ENCODE measurements around the gene CCZ1. TPM values are rescaled to one million over a fixed set of nuclear protein-coding genes. Genes with fewer than 3 reads are reported as not detected.
"Not testable (repeated sequence)": the region's sequence is repeated elsewhere in the genome, so short reads cannot be mapped to it uniquely, and the experiment has no call there.

Gene CCZ1
- total RNA-seq, 2 experiments from 2014 or later: 90.2 to 132 TPM

DNA sequence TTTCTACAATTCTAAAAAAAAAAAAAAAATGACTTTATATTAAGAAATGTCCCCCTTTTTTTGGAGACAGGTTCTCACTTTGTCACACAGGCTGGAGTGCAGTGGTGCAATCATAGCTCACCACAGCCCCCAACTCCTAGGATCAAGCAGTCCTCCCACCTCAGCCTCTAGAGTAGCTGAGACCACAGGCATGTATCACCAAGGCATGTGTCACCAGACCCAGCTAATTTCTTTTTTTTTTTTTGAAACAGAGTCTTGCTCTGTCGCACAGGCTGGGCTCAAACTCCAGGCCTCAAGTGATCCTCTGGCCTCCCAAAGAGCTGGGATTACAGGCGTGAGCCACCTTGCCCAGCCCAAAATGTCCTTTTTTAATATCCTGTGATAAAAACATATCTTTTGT lies 25.6 kb downstream of the CCZ1 start:
- H3K4me3 Mint-ChIP-seq; H3K9me3 Mint-ChIP-seq (ENCODE audit: low read depth); ATAC-seq; CTCF ChIA-PET; H3K36me3 Mint-ChIP-seq (ENCODE audit: low read depth); H3K27me3 Mint-ChIP-seq; POLR2A ChIA-PET; intact Hi-C loops (cut with DNase I, micrococcal nuclease); H3K27ac Mint-ChIP-seq; DNase-seq; H3K4me1 Mint-ChIP-seq: not testable (repeated sequence)

DNA sequence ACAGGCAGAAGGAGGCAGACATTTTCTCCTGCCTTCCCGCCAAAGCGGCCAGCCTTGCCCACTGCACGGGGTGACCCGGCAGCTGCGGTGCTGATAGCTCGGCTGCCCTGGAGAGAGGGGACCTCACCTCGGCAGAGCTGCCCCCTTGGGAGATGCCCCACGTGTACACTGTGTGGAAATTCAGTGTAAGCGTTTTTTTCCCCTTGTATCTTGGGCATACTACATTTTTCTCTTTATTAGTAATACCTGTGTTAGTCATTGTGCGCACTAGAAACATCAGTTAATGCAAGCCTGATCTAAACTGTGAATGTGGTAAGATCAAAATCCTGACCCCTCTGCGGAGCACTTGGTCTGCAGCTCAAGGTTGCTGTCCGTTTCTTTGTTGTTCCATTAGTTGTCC lies 26.1 kb downstream of the CCZ1 start:
- H3K4me1 Mint-ChIP-seq; DNase-seq; H3K9me3 Mint-ChIP-seq (ENCODE audit: low read depth); POLR2A ChIA-PET; CTCF ChIA-PET; H3K27me3 Mint-ChIP-seq; H3K36me3 Mint-ChIP-seq (ENCODE audit: low read depth); H3K4me3 Mint-ChIP-seq; intact Hi-C loops (cut with DNase I, micrococcal nuclease); H3K27ac Mint-ChIP-seq: not testable (repeated sequence)
- ATAC-seq: peak; percentile 36

DNA sequence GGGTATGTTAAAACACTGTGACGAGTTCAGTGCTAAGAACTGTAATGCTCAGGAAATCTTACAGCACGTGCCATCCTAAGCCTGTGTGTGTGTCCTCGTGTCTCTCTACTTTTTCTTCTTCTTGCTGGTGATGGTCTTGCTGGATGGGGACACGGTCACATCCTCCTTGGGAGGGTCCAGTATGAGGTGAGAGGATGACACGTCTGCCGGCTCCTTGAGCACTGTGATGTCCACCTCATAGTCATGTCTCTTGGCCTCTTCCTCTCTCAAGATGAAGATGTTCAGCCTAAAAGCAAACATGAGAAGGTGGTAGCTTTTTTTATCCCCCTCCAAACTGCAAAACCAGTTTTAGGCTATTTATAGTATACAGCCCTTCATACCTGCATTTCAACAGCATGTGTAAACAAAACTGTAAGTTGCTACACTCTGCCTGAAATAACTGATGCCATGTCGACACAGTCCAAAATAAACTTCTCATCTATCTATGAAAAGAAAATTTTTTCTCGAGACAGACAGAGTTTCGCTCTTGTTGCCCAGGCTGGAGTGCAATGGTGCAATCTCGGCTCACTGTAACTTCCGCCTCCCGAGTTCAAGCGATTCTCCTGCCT lies 27.8 kb downstream of the CCZ1 start:
- H3K4me1 Mint-ChIP-seq; POLR2A ChIA-PET; intact Hi-C loops (cut with DNase I, micrococcal nuclease); H3K4me3 Mint-ChIP-seq; DNase-seq; H3K27me3 Mint-ChIP-seq; H3K27ac Mint-ChIP-seq; H3K9me3 Mint-ChIP-seq (ENCODE audit: low read depth); CTCF ChIA-PET; ATAC-seq; H3K36me3 Mint-ChIP-seq (ENCODE audit: low read depth): not testable (repeated sequence)

DNA sequence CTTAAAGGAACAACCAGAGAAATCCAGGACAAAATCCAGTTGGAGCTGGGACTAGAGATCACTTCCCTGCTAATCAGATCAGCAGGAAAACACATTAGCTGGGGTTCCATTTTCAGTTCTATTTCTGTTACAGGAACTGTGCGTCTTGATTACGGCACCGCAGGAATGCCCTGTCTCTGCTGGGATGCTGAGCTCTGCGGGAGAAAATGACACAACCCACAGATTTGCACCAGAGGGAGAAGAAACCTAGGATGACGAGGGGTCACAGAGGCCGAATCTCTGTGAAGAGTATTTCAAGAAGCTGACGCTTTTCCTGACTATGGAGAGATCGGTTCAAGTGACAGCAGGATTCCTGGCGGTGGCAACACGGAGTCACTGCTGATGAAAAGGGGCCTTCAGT lies 31.8 kb downstream of the CCZ1 start:
- H3K9me3 Mint-ChIP-seq (ENCODE audit: low read depth); intact Hi-C loops (cut with DNase I, micrococcal nuclease); H3K36me3 Mint-ChIP-seq (ENCODE audit: low read depth); DNase-seq; H3K4me3 Mint-ChIP-seq; POLR2A ChIA-PET; H3K27ac Mint-ChIP-seq; CTCF ChIA-PET; ATAC-seq; H3K4me1 Mint-ChIP-seq; H3K27me3 Mint-ChIP-seq: not testable (repeated sequence)

DNA sequence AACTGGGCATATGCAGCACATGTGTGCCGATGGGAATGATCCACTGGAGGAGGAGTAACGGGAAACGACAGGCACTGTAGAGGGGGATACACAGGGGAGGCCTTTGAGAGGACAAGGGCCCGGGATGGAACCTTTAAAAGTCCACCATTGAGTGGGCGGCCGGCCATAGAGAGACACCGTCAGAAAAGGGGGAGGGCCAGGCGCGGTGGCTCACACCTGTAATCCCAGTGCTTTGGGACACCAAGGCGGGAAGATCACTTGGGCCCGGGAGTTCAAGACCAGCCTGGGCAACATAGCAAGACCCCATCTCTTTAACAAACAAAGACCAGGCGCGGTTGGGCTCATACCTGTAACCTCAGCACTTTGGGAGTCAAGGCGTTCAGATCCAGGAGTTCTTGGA lies 32.7 kb downstream of the CCZ1 start:
- H3K27ac Mint-ChIP-seq; ATAC-seq; H3K36me3 Mint-ChIP-seq (ENCODE audit: low read depth); H3K27me3 Mint-ChIP-seq; DNase-seq; H3K9me3 Mint-ChIP-seq (ENCODE audit: low read depth); CTCF ChIA-PET; POLR2A ChIA-PET; H3K4me1 Mint-ChIP-seq; H3K4me3 Mint-ChIP-seq; intact Hi-C loops (cut with DNase I, micrococcal nuclease): not testable (repeated sequence)

DNA sequence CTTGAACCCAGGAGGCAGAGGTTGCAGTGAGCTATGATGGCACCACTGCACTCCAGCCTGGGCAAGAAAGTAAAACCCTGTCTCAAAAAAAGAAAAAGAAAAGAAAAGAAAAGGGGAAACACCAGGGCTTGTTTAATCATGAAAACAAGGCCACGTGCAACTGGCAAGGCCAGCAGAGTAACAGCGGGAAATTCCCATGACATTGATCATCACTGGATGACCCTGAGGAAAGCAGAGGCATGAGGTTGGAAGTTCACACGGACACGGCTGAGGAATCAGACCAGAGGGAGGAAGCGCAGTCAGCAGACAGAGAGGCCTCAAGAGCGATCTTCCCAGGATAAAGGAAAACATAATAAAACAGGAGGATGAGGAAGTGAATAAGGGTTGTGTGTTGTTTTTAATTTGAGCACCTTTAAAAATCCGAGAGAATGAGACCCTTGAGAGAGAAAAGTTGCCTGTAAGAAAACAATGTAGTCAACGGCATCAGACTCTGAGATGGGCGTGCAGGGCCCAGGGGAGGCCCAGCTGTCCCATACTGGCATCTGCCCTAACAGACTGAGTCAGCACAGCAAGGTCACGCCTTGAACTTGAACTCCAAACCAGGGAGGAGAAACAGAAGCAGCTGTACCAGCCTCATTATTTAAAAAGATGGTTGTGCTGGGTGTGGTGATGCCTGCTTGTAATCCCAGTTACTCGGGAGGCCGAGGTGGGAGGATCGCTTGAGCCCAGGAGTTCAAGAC lies 33.5 kb downstream of the CCZ1 start:
- H3K4me1 Mint-ChIP-seq; H3K27ac Mint-ChIP-seq; intact Hi-C loops (cut with DNase I, micrococcal nuclease); H3K4me3 Mint-ChIP-seq; H3K9me3 Mint-ChIP-seq (ENCODE audit: low read depth); H3K36me3 Mint-ChIP-seq (ENCODE audit: low read depth); POLR2A ChIA-PET; DNase-seq; ATAC-seq; CTCF ChIA-PET; H3K27me3 Mint-ChIP-seq: not testable (repeated sequence)

DNA sequence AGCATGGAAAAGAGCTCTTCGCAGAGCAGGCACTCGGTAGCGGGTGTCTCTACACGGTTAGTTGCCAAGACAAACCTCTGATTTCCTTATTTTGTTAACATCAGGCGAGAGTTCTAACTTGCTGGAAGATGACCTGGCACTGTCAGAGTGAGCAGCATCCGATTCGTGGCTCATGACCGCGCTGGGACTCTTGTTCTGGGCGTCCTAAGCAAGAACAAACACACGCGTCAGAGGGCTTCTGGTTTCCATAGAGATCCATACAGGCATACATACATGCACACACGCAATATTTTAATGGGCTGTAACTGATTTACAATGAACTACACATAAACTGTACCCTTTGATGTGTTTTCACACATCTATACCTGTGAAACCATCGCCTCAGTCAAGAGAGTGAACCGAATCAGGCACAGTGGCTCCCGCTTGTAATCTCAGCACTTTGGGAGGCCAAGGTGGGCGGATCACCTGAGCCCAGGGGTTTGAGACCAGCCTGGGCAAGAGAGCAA lies 36.5 kb downstream of the CCZ1 start:
- H3K27me3 Mint-ChIP-seq; POLR2A ChIA-PET; ATAC-seq; H3K27ac Mint-ChIP-seq; H3K9me3 Mint-ChIP-seq (ENCODE audit: low read depth); CTCF ChIA-PET; H3K4me1 Mint-ChIP-seq; intact Hi-C loops (cut with DNase I, micrococcal nuclease); H3K4me3 Mint-ChIP-seq; H3K36me3 Mint-ChIP-seq (ENCODE audit: low read depth); DNase-seq: not testable (repeated sequence)

DNA sequence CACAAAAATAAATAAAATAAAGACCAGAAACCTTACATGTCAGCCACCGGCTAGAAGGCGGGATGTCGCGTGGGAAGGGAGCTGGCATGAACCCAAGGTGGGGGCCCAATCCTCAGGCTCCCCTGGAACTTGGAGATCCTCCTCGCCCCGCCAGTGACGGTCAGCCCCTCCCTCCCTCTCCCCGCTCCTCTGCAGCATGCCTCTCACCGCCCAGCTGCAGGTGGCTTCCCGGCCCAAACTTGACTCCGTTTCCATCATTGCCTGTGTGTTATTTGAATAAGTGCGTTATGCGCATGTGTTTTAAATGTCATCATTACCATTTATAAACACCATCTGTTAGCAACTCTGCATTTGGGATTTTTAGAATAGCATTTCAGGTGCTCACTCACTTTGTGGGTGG lies 64.7 kb downstream of the CCZ1 start:
- intact Hi-C loops (cut with DNase I, micrococcal nuclease); H3K4me1 Mint-ChIP-seq; DNase-seq; H3K27ac Mint-ChIP-seq; CTCF ChIA-PET; H3K27me3 Mint-ChIP-seq; H3K9me3 Mint-ChIP-seq (ENCODE audit: low read depth); H3K36me3 Mint-ChIP-seq (ENCODE audit: low read depth); H3K4me3 Mint-ChIP-seq; POLR2A ChIA-PET; ATAC-seq: not testable (repeated sequence)

DNA sequence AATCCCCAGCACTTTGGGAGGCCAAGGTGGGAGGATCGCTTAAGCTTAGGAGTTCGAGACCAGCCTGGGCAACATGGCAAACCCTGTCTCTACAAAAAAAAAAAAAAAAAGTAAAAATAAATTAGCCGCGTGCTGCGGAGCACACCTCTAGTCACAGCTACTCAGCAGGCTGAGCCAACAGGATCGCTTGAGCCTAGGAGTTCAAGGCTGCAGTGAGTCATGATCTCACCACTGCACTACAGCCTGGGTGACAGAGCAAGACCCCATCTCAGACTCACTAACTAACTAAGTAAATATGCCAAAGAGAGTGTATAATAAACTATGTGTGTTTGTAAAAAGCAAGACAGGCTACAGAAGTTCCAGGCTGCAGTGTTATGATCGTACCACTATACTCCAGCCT lies 65.3 kb downstream of the CCZ1 start:
- POLR2A ChIA-PET; H3K9me3 Mint-ChIP-seq (ENCODE audit: low read depth); intact Hi-C loops (cut with DNase I, micrococcal nuclease); H3K4me3 Mint-ChIP-seq; CTCF ChIA-PET; H3K27ac Mint-ChIP-seq; H3K36me3 Mint-ChIP-seq (ENCODE audit: low read depth); DNase-seq; ATAC-seq; H3K4me1 Mint-ChIP-seq; H3K27me3 Mint-ChIP-seq: not testable (repeated sequence)

DNA sequence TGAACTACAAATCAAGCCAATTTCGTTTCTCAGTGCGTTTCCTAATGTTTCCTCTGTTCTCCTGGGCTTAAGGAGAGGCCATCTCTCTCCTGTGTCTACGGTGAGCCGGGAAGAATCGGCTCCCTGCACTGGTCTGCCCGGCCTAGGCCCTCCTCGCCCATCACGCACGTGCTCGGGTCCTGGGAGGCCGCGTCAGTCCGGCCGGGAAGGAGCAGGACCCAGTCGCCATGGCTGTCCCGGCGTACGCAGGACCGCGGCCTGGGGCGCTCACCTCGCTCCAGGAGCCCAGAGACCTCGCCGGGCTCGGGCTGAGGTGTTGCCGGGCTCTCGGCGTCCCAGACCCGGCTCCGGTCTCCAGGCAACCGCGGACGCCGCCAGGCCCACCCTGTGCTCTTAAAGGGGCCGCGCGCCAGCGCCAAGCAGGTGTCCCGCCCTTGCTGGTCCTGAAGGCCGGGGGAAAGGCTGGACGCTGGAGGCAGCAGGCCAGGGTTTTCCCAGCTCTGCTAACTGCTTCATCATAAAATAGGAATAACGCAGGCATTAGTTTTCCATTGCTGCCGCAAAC lies 71.9 kb downstream of the CCZ1 start, which contains the start of gene RSPH10B:
Gene RSPH10B, minus strand, starts transcription at position 343 of the 565 bp plus-strand sequence. CDS start 3,573 bp downstream, outside the sequence.
- CTCF ChIA-PET; H3K4me1 Mint-ChIP-seq; H3K9me3 Mint-ChIP-seq (ENCODE audit: low read depth); H3K27ac Mint-ChIP-seq; DNase-seq; H3K36me3 Mint-ChIP-seq (ENCODE audit: low read depth); POLR2A ChIA-PET; intact Hi-C loops (cut with DNase I, micrococcal nuclease); H3K27me3 Mint-ChIP-seq; H3K4me3 Mint-ChIP-seq: not testable (repeated sequence)
- ATAC-seq: peak; percentile 33

DNA sequence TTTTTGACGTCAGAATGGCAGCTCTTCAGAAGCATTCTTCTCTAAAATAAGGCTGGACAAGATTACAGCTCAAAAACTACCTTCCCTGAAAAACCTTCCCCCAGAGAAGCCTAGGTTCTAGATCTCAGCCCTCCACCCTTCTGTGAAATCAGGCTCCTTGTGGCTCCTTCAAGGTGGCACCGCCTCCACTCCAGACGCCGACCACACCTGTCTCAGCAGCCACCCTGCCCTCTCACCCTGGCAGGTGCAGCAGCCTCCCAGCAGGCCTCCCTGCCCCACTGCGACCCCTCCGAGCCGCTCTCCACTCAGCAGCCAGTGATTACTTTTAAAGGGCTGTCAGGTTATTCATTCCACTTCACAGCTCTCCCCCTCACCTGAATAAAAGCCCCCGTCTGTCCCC lies 75.0 kb downstream of the CCZ1 start:
- H3K4me3 Mint-ChIP-seq, POLR2A ChIA-PET: not testable (repeated sequence)

More for the DNA sequence above, 75.0 kb downstream of the CCZ1 start:
- H3K36me3 Mint-ChIP-seq (ENCODE audit: low read depth); CTCF ChIA-PET; H3K27me3 Mint-ChIP-seq; H3K27ac Mint-ChIP-seq; H3K9me3 Mint-ChIP-seq (ENCODE audit: low read depth); ATAC-seq; H3K4me1 Mint-ChIP-seq; DNase-seq; intact Hi-C loops (cut with DNase I, micrococcal nuclease): not testable (repeated sequence)

Measured in activated CD4-positive, alpha-beta T cell treated with anti-CD3 and anti-CD28 coated beads for 36 hours (primary cell).